Measurements from ENCODE around the gene CCDC184.

DNA sequence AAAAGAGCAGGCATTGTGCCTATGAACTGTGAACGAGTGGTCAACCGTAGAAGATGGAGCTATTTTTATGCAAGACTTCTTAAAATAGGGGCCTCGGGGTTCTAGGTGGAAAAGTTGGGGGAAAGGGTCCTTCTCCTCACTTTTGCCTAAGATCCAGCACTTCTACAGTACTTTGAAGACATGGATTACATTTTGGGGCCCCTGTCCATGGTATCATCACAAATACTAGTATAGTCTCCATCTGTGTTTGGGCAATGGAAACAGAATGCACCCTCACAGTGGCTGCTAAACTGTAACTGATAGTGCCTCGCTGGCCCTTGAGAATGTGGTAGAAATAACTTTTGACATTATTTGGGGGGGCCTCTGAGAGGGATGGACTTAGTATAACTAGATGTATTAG, 5.5 kb upstream of the CCDC184 start:
- TF ChIP-seq EZH2phosphoT487 (IDR thresholded peaks at IDR 0.05; ENCODE audit: low read depth, severe bottlenecking, unreplicated experiment) (no peak), EZH2 (IDR thresholded peaks at IDR 0.05; ENCODE audit: borderline replicate concordance) (no peak)
